ENCODE data around the gene WWC2.
"Not testable (repeated sequence)": the region's sequence is repeated elsewhere in the genome, so short reads cannot be mapped to it uniquely, and the experiment has no call there.

The WWC2 gene

GRCh38 chr4:183172881-183173280 is 73.8 kb downstream of the WWC2 start:
- no peak for DNase-seq (ENCODE audit: low spot score)

- DNase-seq (ENCODE audit: low spot score): peak; percentile 51
These were observed 74.8 kb downstream of the WWC2 start for GRCh38 chr4:183173580-183174526.

DNA sequence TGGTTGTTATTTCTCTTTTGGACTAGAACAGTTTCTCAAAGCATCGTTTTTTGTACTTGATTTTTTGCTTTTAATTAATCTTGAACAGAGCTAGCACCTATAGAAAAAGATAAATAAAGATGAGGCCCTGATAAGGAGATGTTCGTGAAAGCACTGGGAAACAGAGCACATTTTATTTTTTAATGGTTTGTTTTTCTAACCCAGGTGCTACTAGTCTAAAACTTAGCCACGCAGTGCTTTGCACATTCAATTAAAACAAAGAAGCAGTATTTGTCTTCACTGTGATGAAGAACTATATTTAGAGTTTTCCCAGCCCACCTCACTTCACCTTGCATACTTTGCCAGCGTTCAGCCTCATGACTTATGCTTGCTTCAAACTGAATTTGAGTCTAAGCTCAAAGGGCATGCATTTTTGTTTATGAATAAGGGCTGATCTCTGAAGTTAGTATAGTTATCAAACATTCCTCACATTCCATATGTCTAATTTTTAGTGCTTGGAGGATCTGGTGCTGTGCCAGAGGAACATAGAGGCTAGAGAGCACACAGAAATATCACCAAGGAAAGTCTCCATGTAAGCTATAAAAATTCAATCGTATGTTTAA is 76.7 kb downstream of the WWC2 start:
- no peak for DNase-seq (ENCODE audit: low spot score)

DNA sequence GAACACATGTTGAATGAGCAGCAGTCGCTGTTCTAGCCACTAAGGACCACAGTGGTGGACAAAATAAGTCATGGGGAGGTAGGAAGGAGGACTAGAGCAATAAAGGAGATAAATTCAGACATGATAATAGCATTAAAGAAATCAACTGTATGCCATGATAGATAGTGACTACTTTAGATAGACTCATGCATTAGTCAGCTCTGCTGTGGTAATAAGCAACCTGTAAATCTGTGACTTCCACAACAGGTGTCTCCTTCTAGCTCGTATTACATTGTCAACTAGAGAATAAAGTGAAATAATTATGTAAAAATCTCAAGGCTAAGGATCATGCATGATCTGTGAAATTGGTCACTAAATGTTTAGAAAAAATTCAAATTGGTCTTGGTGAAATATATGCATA is 77.9 kb downstream of the WWC2 start:
- no peak for DNase-seq (ENCODE audit: low spot score)

GRCh38 chr4:183178201-183178600 is 79.1 kb downstream of the WWC2 start:
- no peak for DNase-seq (ENCODE audit: low spot score)

GRCh38 chr4:183180096-183180495 is 81.0 kb downstream of the WWC2 start:
- DNase-seq (ENCODE audit: low spot score): no peak

DNA sequence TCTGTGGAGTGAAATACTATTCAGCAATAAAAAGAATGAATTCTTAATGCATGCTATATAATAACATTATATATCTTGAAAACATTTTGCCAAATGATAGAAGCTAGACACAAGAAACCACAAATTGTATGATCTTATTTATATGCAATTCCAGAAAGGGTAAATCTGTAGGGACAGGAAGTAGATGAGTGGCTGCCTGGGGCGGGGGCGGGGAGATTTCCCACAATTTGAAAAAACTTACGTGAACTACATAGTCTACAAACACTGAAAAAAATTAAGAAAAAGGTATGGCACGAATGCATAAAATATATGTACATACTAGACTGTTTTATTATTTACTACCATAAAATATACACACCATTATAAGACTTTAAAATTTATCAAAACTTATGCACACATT is 81.6 kb downstream of the WWC2 start:
- no peak for DNase-seq (ENCODE audit: low spot score)

GRCh38 chr4:183181081-183181480 is 82.0 kb downstream of the WWC2 start:
- DNase-seq (ENCODE audit: low spot score): no peak

- peak; percentile 70 for DNase-seq (ENCODE audit: low spot score)
These were observed 84.0 kb downstream of the WWC2 start for GRCh38 chr4:183182873-183183725.

DNA sequence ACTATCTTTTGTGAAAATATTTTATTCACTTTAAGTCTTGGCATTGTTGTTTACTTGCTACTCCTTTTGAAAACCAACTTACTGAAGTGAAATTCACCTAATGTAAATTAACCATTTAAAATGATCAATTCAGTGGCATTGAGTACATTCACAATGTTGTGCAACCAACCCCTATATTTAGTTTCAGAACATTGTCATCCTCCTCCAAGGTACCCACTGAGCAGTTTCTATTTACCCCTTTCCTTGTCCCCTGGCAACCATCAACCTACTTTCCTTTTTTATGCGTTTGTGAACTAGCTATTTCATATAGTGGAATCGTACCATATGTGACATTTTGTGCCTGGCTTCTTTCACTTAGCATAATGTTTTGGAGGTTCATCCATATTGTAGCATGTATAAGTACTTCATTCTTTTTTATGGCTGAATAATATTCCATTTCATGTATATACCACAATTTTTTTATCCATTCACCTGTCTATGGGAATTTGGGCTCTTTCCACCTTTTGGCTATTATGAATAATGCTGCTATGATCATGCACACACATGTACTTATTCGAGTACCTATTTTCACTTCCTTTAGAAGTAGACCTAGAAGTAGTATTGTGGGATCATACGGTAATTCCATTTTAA is 85.0 kb downstream of the WWC2 start:
- no peak for DNase-seq (ENCODE audit: low spot score)

- no peak for DNase-seq (ENCODE audit: low spot score)
These were observed 86.0 kb downstream of the WWC2 start for GRCh38 chr4:183185018-183185417.

GRCh38 chr4:183185559-183185958 is 86.5 kb downstream of the WWC2 start:
- DNase-seq (ENCODE audit: low spot score): no peak

- DNase-seq (ENCODE audit: low spot score): no peak
These were observed 87.8 kb downstream of the WWC2 start for GRCh38 chr4:183186813-183187212.

GRCh38 chr4:183190900-183191527 is 92.0 kb downstream of the WWC2 start:
- no peak for DNase-seq (ENCODE audit: low spot score)

DNA sequence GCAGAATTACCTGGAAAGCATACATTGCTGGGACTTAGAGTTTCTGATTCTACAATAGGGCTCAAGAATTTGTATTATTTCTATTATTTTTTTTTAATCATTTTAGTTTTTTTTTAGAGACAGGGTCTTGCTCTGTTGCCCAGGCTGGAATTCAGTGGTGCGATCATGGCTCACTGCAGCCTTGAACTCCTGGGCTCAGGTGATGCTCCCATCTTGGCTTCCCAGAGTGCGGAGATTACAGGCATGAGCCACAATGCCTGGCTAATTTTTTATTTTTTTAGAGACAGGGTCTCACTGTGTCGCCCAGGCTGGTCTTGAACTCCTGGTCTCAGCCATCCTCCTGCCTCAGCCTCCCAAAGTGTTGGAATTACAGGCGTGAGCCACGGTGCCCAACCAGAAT is 92.6 kb downstream of the WWC2 start:
- DNase-seq (ENCODE audit: low spot score): no peak

DNA sequence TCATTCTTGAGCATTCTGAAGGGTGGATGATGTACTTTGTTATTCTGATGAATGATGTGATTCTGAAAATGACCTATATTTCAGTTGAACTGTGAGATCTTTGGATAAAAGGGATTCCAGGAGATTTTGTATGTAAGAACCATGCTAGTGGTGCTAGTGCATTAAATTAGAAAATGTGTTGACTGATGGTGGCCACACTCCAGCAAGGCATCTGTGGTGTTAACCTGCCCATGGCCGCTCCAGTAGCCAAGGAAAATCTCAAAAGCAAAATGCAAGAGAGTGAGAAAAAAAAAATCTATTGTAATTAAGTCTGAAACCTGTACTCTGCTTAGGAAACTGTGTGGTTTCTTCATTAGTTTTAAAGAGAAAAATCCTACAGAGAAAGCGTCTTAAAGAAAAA is 93.5 kb downstream of the WWC2 start:
- DNase-seq (ENCODE audit: low spot score): no peak

DNA sequence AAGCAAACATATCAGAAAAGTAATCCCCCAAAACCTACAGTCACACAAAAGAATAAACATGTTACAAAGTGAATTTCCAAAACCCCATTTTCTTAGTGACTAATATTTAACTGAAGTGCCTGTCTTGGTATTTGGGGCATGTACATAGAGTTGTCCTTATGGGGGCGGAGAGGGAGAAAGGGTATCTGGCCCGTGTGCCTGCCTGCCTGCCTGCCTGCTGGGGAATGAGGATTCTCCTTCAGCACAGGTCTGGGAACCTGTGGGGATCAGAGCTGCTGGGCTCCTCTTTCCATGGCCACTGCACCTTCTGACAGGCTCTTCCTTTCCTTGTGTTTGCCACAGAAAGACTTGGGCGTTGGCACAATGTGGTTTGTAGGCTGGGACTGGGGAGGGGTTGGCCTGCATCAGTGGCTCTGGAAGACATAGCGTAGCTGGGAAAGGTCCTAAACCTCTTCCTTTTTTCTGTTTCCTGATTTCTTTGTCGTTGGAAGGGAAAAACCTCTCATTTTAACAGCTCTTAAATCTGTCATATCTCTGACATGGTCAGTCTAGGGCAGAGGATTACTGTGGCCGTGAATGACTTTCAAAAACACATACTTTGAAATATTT is 94.8 kb downstream of the WWC2 start:
- DNase-seq (ENCODE audit: low spot score): not testable (repeated sequence)

GRCh38 chr4:183195534-183195933 is 96.5 kb downstream of the WWC2 start:
- no peak for DNase-seq (ENCODE audit: low spot score)

DNA sequence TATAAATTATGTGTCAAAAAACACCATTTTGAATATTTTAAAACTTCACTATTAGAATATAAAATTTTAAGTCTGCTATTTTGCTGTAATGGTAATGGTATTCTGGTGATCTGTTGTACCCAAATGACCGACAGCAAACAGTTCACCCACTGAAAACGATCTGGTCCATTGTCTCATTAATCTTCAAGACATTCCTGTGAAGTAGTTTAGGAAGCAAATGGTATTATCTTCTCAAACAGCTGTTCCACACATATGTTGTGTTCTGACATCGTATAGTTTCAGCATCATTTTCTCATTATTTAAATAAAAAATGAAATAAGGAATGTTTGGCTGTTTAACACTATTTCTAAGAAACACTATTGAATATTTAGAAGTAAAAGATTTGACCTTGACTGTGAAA is 98.1 kb downstream of the WWC2 start:
- no peak for DNase-seq (ENCODE audit: low spot score)

DNA sequence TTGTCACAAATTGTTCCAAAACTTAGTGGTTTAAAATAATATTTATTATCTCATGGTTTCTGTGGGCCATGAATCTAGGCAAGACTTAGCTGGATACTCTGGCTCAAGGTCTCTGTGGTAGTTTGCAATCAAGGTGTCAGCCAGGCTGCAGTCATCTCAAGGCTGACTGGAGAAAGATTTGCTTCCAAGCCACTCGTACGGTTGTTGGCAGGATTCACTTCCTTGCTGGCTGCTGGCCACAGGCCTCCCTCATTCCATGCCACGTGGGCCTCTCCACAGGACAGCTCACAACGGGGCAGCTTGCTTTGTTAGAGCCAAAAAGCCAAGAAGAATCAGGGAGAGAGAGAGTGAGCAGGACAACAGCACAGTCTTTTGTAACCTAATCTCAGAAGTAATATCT is 101.4 kb downstream of the WWC2 start:
- peak; percentile 82 for DNase-seq (ENCODE audit: low spot score)

GRCh38 chr4:183201331-183201730 is 102.3 kb downstream of the WWC2 start:
- DNase-seq (ENCODE audit: low spot score): peak; percentile 14

Measured in AG20443 (cell line).